COR-L47 (cell line): ENCODE data around the gene ETHE1.
"Not testable (repeated sequence)": the region's sequence is repeated elsewhere in the genome, so short reads cannot be mapped to it uniquely, and the experiment has no call there.

Source experiments
- DNase-seq: peaks from one replicate; lab custom pipeline; 2025; lab: John Stamatoyannopoulos, UW

ETHE1 gene

DNA sequence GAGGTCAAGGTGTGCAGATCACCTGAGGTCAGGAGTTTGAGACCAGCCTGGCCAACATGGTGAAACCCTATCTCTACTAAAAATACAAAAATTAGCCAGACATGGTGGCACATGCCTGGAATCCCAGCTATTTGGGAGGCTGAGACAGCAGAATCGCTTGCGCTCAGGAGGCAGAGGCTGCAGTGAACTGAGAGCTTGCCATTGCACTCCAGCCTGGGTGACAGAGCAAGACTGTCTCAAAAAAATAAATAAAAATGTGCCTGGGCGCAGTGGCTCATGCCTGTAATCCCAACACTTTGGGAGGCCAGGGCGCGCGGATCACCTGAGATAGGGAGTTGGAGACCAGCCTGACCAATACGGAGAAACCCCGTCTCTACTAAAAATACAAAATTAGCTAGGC, 3.3 kb downstream of the ETHE1 start:
- DNase-seq = not testable (repeated sequence)

DNA sequence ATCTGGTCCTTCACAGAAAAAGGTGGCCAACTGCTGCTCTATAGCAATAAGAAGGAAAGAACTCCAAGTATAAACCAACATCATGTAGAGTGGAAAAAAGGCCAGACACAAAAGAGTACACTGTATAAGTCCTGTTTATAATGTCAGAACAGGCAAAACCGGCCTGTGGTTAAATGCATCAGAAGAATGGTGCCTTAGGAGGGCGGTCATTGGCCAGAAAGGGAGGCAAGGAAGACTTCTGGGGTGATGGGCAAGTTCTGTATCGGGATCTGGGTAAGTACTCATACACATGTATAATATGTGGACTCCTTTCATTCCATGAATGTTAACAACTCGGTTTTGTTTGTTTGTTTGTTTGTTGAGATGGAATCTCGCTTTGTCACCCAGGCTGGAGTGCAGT, 4.1 kb downstream of the ETHE1 start:
- DNase-seq = no peak

- peak; percentile 69 for DNase-seq
These were observed 7.4 kb downstream of the ETHE1 start for GRCh38 chr19:43519436-43520088.

GRCh38 chr19:43518051-43518450, 8.9 kb downstream of the ETHE1 start:
- DNase-seq = peak; percentile 3

- DNase-seq = not testable (repeated sequence)
These were observed 14.6 kb downstream of the ETHE1 start for GRCh38 chr19:43512399-43512798.

GRCh38 chr19:43511324-43511723, 15.7 kb downstream of the ETHE1 start:
- DNase-seq = no peak

- DNase-seq = no peak
These were observed 16.3 kb downstream of the ETHE1 start for GRCh38 chr19:43510713-43511112.

- no peak for DNase-seq
These were observed 19.1 kb downstream of the ETHE1 start for GRCh38 chr19:43507880-43508279.

DNA sequence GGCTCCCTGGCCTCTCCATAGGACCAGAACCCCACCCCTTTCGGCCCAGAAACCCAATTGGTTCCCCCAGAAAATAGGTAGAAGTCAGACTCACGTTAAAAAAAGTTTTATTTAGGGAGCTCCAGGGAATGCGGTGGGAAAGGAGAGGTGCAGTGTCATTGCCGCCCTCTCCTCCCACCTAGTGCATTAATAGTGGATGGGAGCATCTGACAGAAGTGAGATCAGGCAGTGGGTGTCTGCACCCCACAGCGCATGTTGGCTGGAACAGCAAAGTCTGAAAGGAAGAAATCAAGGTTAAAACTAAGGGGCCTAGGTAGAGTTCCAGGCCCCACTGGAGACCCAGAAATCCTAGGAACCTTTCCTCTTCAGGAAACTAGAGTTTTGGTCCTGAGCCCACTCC, 20.4 kb downstream of the ETHE1 start:
- DNase-seq = no peak

DNA sequence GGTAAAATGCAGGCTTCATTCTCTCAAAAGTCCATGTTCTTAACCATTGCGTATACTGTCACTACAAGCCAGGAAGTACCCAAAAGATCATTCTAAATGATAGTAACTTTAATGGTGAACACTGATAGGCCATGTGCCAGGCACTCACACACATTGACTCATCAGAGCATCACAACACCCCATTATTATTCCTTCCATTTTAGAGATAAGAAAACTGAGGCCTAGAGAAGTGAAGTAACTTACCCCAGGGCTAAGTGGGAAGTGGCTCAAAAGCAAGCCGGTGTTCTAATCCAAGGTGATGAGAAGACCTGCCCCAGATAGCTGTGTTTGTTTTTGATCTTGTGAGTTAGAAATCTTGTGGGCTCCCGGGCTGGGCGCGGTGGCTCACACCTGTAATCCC, 21.1 kb downstream of the ETHE1 start:
- DNase-seq = no peak

DNA sequence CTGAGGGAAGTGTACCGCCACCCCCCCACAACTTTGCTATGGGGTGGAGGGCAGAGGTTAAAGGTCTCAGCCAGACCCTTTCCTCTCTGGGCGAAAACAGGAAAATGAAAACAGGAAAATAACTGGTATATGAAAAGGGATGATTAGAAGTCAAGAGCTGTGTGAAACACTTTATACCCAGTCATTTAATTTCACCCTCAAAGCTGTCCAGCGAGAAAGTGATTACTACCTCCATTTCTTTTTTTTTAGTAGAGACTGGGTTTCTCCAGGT, 21.9 kb downstream of the ETHE1 start:
- DNase-seq = no peak

- peak; percentile 64 for DNase-seq
These were observed 22.4 kb downstream of the ETHE1 start, which contains the start of gene PHLDB3 for GRCh38 chr19:43504426-43505185. Gene PHLDB3 (minus strand): TSS chr19:43504746. CDS start chr19:43504118, 628 bp downstream.

GRCh38 chr19:43503501-43504425, 23.2 kb downstream of the ETHE1 start:
- DNase-seq = peak; percentile 74

DNA sequence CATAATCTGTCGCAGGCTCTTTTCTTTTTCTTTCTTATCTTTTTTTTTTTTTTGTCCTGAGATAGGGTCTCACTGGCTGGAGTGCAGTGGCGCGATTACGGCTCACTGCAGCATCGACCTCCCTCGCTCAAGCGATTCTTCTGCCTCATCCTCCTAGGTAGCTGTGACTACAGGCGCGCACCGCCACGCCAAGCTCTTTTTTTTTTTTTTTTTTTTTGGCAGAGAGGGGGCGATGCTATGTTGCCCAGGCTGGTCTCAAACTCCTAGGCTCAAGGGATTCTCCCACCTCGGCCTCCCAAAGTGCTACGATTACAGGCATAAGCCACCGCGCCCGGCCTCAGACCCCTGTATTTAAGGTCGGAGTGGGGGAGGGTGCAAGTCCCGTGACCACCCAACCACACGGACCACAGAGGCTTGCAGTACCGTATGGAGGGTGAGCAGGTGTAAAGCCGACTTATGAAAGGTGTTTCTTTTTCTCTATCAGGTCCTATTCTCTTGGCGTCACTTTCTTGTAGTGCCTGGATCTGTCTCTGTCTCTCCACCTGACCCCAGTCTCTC, 24.5 kb downstream of the ETHE1 start:
- DNase-seq = no peak

DNA sequence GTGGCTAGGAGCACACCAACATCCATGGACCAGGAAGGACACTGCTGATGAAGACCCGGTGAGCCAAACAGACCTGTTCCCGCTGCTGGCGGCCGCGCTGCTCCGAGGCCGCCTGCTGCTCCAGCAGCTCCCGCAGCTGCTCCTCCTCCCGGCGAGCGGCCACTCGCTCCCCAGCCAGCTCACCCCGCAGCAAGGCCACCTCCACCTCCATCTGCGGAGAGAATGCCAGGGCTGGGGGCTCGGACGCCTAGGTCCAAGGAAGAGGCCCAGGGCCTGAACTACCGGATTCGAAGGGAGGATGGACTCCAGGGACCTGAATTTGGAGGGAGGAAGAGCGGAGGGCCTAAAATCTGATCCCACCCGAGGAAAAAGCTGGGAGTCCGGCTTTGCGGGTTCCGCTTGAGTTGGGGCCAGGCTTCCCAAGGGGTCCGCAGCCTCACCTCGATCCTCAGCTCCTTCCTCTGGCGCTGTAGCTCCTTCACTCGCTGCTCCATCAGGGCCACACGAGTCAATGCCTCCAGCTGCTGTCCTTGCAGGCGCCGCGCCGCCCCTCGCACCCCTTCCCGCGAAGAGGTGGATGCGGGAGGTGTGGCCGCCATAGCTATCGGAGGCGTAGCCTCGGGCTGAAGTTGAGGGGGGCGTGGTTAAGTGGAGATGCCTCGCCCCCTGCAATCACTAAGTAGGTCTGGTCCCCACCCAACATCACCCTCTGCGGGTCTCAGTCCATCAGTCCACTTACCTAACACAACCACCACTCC, 25.2 kb downstream of the ETHE1 start:
- DNase-seq = no peak

GRCh38 chr19:43499042-43499441, 28.0 kb downstream of the ETHE1 start:
- DNase-seq = no peak

GRCh38 chr19:43498233-43498842, 28.7 kb downstream of the ETHE1 start:
- DNase-seq = no peak

GRCh38 chr19:43496960-43497359, 30.0 kb downstream of the ETHE1 start:
- DNase-seq = no peak

DNA sequence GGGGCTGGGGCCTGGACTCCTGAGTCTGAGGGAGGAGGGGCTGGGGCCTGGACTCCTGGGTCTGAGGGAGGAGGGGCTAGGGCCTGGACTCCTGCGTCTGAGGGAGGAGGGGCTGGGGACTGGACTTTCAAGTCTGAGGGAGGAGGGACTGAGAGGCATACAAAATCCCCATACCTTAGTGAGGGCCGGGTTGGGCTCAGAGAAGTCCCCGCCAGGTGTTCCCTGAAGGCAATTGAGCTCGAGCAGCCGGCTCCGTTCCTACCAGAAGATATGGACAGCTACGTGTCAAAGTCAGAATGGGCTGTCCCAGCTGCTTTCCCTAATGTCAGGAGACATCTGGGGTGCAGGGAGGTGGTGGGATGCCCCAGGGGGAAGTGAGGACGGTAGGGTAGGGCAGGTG, 31.9 kb downstream of the ETHE1 start:
- no peak for DNase-seq

DNA sequence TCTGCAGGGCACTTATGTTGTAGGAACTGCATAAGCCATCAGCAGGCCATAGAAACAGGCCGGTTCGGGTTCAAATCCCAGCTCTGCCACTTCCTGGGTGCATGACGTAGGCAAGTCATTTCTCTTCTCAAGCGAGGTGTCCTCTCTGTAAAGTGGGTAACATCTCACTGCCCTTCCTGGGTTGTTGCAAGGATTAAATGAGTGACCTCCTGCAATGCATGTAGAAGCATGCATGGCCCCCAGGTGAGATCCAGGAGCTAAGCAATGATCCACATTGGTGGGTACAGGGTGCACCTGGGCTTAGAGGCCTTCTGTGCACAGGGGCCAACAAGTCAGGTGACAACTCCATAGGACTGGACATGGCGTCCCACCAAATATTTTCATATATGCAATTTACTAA, 36.2 kb downstream of the ETHE1 start:
- no peak for DNase-seq

DNA sequence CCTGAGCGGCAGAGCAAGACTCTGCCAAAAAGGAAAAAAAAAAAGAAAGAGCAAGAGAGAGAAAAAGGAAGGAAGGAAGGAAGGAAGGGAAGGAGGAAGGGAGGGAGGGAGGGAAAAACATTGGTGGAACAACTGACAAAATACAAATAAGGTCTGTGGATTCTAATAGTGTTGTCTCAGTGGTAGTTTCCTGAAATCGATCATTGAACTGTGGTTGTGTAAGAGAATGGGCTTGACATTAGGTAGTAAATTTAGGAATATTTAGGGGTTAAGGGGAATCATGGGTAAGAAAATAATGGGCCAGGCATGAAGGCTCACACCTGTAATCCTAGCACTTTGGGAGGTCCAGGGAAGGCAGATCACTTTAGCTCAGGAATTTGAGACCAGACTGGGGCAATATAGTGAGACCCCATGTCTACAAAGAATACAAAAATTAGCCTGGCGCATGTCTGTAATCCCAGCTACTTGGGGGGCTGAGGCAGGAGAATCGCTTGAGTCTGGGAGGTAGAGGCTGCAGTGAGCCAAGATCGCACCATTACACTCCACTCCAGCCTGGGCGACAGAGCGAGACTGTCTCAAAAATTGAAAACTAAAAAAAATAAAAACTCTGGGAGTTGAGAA, 36.9 kb downstream of the ETHE1 start:
- no peak for DNase-seq
